Measurements from ENCODE around the gene STK39. TPM values are rescaled to one million over a fixed set of nuclear protein-coding genes. Genes with fewer than 3 reads are reported as not detected.

STK39 gene
- total RNA-seq, 2 experiments from 2014 or later, result 17.7 to 41.1 TPM

DNA sequence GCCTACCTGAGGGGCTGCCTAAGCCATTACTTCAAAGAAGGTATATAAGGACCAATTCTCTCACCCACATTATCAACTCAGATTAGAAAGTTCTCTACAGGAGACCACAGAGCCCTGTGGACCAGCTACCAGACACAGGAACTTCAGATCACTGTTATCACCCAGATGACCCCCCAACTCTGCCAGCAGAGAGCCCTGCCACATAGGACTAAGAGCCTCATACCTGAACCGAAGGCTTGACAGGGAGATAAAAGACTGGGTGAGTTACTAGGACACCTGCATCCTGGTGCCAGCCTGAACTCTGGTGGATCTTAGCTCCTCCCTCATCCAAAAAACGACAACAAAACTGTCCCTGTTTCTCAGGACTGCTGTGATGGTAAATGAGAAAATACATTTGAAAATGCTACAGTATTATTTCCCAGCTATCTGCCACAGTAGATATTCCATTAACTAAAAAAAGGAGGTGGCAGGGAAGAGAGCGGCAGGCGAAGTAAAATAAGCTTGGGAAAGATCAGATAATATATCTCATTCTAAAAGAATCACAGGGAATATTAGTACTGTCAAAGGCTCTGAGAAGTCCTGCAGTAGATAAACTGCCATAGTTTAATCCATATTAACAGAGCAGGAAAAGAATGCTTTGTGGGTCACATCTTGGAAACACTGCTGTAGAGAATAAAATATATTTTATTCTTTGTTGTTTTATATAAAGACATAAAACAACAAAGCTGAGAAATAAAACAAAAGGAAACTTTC is 79.7 kb downstream of the STK39 start:
- no peaks in the 10 kb centered on the region for H3K79me2 ChIP-seq (ENCODE audit: insufficient read depth, low read depth, low read length)
- H2AFZ ChIP-seq (ENCODE audit: low read length), result no peak overlapping the region
- no TSS peak for BruUV-seq (replicated peaks)
- H3K4me3 ChIP-seq (ENCODE audit: low read depth, low read length, poor library complexity, severe bottlenecking), result no peak overlapping the region
- no peaks in the 10 kb centered on the region for H3K4me1 ChIP-seq (ENCODE audit: insufficient read depth, low read length, poor library complexity, severe bottlenecking)
- POLR2A ChIA-PET, result no interaction called here
- H3K4me2 ChIP-seq (ENCODE audit: low read length), result no peak overlapping the region
- no peak overlapping the region for H3K27ac ChIP-seq (ENCODE audit: low read depth, low read length, poor library complexity, severe bottlenecking)
- H3K9me2 ChIP-seq (ENCODE audit: insufficient read depth, low read length), result no peaks in the 10 kb centered on the region
- CTCF ChIA-PET (ENCODE audit: unreplicated experiment), result no interaction called here
- intact Hi-C loops (cut with micrococcal nuclease; ENCODE audit: unreplicated experiment), result no loop called here
- TF ChIP-seq, protein P1, sequence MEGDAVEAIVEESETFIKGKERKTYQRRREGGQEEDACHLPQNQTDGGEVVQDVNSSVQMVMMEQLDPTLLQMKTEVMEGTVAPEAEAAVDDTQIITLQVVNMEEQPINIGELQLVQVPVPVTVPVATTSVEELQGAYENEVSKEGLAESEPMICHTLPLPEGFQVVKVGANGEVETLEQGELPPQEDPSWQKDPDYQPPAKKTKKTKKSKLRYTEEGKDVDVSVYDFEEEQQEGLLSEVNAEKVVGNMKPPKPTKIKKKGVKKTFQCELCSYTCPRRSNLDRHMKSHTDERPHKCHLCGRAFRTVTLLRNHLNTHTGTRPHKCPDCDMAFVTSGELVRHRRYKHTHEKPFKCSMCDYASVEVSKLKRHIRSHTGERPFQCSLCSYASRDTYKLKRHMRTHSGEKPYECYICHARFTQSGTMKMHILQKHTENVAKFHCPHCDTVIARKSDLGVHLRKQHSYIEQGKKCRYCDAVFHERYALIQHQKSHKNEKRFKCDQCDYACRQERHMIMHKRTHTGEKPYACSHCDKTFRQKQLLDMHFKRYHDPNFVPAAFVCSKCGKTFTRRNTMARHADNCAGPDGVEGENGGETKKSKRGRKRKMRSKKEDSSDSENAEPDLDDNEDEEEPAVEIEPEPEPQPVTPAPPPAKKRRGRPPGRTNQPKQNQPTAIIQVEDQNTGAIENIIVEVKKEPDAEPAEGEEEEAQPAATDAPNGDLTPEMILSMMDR (conservative IDR thresholded peaks at IDR 0.05; ENCODE audit: low read length), result no peak
- TF ChIP-seq EZH2phosphoT487 (IDR thresholded peaks at IDR 0.05; ENCODE audit: borderline replicate concordance, low read depth, low read length), result no peak
- H4K20me1 ChIP-seq (ENCODE audit: insufficient read depth, low read length), result no peaks in the 10 kb centered on the region
- peaks cover 13% of the 10 kb centered on the region for H3K36me3 ChIP-seq (ENCODE audit: insufficient read depth, low read length)
- DNase-seq (ENCODE audit: low spot score), result no peak
- no peaks in the 10 kb centered on the region for H3K9me3 ChIP-seq (ENCODE audit: low read length)

DNA sequence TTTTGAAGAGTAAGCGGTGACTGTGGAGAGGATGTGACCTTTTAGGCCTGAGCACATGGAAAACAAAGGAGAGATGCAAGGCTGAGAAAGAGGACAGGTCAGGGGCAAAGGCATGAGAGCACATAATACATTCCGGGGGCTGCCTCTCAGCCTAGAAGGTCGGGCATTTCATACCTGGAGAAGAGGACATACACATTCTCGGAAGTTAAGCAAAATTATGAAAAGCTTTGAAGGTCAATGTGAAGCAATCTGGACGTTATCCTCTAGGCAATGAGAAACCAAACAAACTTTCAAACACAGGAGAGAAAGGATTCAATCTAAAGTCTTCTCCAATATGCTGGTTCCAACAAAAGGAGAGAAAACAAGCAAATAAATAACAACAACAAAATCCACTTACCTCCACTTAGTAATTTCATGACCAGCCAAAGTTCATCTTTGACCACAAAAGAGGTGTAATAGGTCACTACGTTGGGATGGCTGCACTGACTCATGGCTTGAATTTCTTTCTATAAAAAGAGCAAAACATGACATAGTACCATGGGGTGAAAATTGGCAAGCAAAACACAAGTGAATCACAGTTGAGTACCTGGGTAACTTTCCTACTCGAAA is 80.4 kb downstream of the STK39 start:
- Histone ChIP-seq H3K9me3 (ENCODE audit: low read length) (no peaks in the 10 kb centered on the region), H3K4me1 (ENCODE audit: insufficient read depth, low read length, poor library complexity, severe bottlenecking) (no peaks in the 10 kb centered on the region), H4K20me1 (ENCODE audit: insufficient read depth, low read length) (no peaks in the 10 kb centered on the region), H2AFZ (ENCODE audit: low read length) (no peak overlapping the region), H3K4me2 (ENCODE audit: low read length) (no peak overlapping the region), H3K36me3 (ENCODE audit: insufficient read depth, low read length) (peaks cover 13% of the 10 kb centered on the region), H3K9me2 (ENCODE audit: insufficient read depth, low read length) (no peaks in the 10 kb centered on the region), H3K79me2 (ENCODE audit: insufficient read depth, low read depth, low read length) (no peaks in the 10 kb centered on the region), H3K27ac (ENCODE audit: low read depth, low read length, poor library complexity, severe bottlenecking) (no peak overlapping the region), H3K4me3 (ENCODE audit: low read depth, low read length, poor library complexity, severe bottlenecking) (no peak overlapping the region)
- intact Hi-C loops (cut with micrococcal nuclease; ENCODE audit: unreplicated experiment), result no loop called here
- POLR2A ChIA-PET, result no interaction called here
- CTCF ChIA-PET (ENCODE audit: unreplicated experiment), result no interaction called here
- DNase-seq (ENCODE audit: low spot score), result no peak
- TF ChIP-seq EZH2phosphoT487 (IDR thresholded peaks at IDR 0.05; ENCODE audit: borderline replicate concordance, low read depth, low read length), result no peak
- TF ChIP-seq, protein P1 (conservative IDR thresholded peaks at IDR 0.05; ENCODE audit: low read length), result no peak
- BruUV-seq (replicated peaks), result no TSS peak
